ENCODE data around the gene HHAT. TPM values are rescaled to one million over a fixed set of nuclear protein-coding genes. Genes with fewer than 3 reads are reported as not detected.

The HHAT gene
- total RNA-seq, 1 experiment from 2014 or later = 3.0 TPM

- Histone ChIP-seq H3K4me3 (ENCODE audit: low read depth, low read length, poor library complexity, severe bottlenecking) (no peak overlapping the region), H3K27ac (ENCODE audit: low read depth, low read length, poor library complexity, severe bottlenecking) (no peak overlapping the region), H3K9me3 (ENCODE audit: low read depth, low read length, poor library complexity, severe bottlenecking) (no peaks in the 10 kb centered on the region), H3K27me3 (replicated peaks; ENCODE audit: insufficient read depth, low read depth, low read length, poor library complexity) (peaks cover 34% of the 10 kb centered on the region), H3K36me3 (ENCODE audit: insufficient read depth, low read length, poor library complexity, severe bottlenecking) (no peaks in the 10 kb centered on the region), H3K4me1 (ENCODE audit: insufficient read depth, low read length, poor library complexity, severe bottlenecking) (no peaks in the 10 kb centered on the region)
- TF ChIP-seq CTCF (conservative IDR thresholded peaks at IDR 0.05; ENCODE audit: low read depth, low read length) = no peak
- no TSS peak for BruUV-seq (replicated peaks)
- ChIA-PET POLR2A (ENCODE audit: low non-redundant PET) (no interaction called here), CTCF (no interaction called here)
- intact Hi-C loops (cut with micrococcal nuclease; ENCODE audit: unreplicated experiment) = no loop called here
- no peak for DNase-seq (ENCODE audit: low spot score)
These were observed 381.0 kb downstream of the HHAT start for GRCh38 chr1:210709701-210710100.

- intact Hi-C loops (cut with micrococcal nuclease; ENCODE audit: unreplicated experiment) = no loop called here
- DNase-seq (ENCODE audit: low spot score) = no peak
- ChIA-PET POLR2A (ENCODE audit: low non-redundant PET) (no interaction called here), CTCF (no interaction called here)
- no peak overlapping the region for H3K4me3 ChIP-seq (ENCODE audit: low read depth, low read length, poor library complexity, severe bottlenecking)
- H3K27me3 ChIP-seq (replicated peaks; ENCODE audit: insufficient read depth, low read depth, low read length, poor library complexity) = peaks cover 31% of the 10 kb centered on the region
- no peaks in the 10 kb centered on the region for H3K9me3 ChIP-seq (ENCODE audit: low read depth, low read length, poor library complexity, severe bottlenecking)
- BruUV-seq (replicated peaks) = no TSS peak
- TF ChIP-seq EZH2 (IDR thresholded peaks at IDR 0.05; ENCODE audit: borderline replicate concordance, low read depth, low read length, poor library complexity, severe bottlenecking) (no peak), CTCF (conservative IDR thresholded peaks at IDR 0.05; ENCODE audit: low read depth, low read length) (no peak)
- H3K36me3 ChIP-seq (ENCODE audit: insufficient read depth, low read length, poor library complexity, severe bottlenecking) = no peaks in the 10 kb centered on the region
- no peak overlapping the region for H3K27ac ChIP-seq (ENCODE audit: low read depth, low read length, poor library complexity, severe bottlenecking)
- H3K4me1 ChIP-seq (ENCODE audit: insufficient read depth, low read length, poor library complexity, severe bottlenecking) = no peaks in the 10 kb centered on the region
These were observed 383.3 kb downstream of the HHAT start for GRCh38 chr1:210711825-210712612.

GRCh38 chr1:210715072-210715471, 386.4 kb downstream of the HHAT start:
- peak; percentile 6 for DNase-seq (ENCODE audit: low spot score)
- Histone ChIP-seq H3K9me3 (ENCODE audit: low read depth, low read length, poor library complexity, severe bottlenecking) (no peaks in the 10 kb centered on the region), H3K27me3 (replicated peaks; ENCODE audit: insufficient read depth, low read depth, low read length, poor library complexity) (peaks cover 18% of the 10 kb centered on the region), H3K4me1 (ENCODE audit: insufficient read depth, low read length, poor library complexity, severe bottlenecking) (no peaks in the 10 kb centered on the region), H3K27ac (ENCODE audit: low read depth, low read length, poor library complexity, severe bottlenecking) (no peak overlapping the region), H3K4me3 (ENCODE audit: low read depth, low read length, poor library complexity, severe bottlenecking) (no peak overlapping the region), H3K36me3 (ENCODE audit: insufficient read depth, low read length, poor library complexity, severe bottlenecking) (no peaks in the 10 kb centered on the region)
- no peak for TF ChIP-seq EZH2 (IDR thresholded peaks at IDR 0.05; ENCODE audit: borderline replicate concordance, low read depth, low read length, poor library complexity, severe bottlenecking)
- TF ChIP-seq CTCF (conservative IDR thresholded peaks at IDR 0.05; ENCODE audit: low read depth, low read length) = no peak
- intact Hi-C loops (cut with micrococcal nuclease; ENCODE audit: unreplicated experiment) = no loop called here
- no TSS peak for BruUV-seq (replicated peaks)
- POLR2A ChIA-PET (ENCODE audit: low non-redundant PET) = no interaction called here
- CTCF ChIA-PET = no interaction called here
